Stimulated activated naive CD4-positive, alpha-beta T cell (primary cell): ENCODE measurements around the gene AHCYL1.

Source experiments
- DNase-seq, 6 experiments: peaks; one replicate each; lab custom pipeline; 2025; lab: John Stamatoyannopoulos, UW

AHCYL1 gene

DNA sequence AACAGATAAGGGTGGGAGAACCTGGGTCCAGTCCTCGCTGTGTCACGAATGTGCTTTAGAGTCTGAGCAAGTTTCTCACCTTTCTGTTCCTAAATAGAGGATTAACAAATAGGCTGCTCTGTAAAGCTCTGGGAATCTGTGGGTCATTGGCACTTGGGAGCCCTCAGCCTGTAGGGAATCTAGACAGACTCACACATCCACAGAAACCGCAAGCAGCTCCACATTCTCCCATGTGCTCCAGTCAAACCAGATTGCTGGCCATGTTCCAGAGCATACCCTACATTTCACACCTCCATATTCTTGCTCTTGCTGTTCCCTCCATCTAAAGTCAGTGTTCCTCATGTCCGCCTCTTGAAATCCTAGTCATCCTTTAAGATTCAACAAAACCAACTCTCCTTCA lies 7.8 kb upstream of the AHCYL1 start:
- no peak for DNase-seq

DNA sequence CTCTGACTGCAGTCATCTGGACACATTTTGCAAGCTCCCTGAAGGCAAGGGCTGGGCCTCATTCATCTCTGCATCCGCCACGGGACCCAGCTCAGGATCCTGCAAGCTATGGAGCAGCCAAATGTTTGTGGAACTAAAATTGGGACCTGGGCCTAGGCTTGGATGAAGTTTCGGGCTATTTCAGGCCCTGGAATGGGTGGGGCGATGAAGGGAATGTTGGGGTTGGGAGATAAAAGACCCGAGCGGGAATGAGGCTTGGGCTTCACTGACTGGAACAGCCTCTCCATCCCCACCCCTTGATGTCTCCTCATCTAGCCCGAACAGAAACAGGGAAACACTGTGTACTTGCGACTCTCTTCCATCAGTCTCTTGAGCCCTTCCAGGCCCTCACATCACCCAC lies 7.3 kb upstream of the AHCYL1 start:
- DNase-seq, result no peak

DNA sequence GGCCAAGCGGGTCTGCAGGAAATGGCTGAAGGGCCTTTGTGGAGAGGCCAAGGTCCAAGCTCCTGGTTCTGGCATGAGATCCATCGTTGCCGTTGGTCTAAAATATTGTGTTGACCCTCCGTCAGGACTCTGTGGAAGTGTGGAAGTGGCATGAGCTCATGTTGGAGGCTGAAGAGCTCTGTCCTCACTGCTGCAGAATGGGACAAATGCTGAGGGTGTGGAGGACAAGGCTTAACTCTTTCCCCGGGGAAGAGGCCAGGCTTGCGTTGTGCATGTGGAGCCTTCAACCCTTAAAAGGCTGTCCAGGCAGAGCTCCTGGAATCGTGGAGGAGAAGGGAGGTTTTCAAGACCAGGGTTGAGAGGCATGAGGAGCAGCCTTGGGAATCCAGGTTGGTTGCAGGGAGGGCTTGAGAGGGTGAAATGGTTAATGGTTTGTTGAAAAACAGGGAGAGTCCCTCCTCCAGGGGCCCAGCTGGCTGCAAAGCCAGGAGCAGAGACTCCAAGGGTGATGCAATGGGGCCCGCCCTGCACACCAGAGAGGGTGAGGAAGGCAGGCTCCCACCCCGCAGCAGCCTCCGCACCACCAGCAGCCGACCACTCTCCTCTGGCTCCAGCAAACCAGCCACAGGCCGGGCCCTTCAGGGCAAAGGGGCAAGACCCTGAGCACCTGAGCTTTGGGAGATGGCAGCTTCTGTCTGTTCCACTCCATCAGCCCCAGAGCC lies 6.7 kb upstream of the AHCYL1 start:
- DNase-seq, result no peak

DNA sequence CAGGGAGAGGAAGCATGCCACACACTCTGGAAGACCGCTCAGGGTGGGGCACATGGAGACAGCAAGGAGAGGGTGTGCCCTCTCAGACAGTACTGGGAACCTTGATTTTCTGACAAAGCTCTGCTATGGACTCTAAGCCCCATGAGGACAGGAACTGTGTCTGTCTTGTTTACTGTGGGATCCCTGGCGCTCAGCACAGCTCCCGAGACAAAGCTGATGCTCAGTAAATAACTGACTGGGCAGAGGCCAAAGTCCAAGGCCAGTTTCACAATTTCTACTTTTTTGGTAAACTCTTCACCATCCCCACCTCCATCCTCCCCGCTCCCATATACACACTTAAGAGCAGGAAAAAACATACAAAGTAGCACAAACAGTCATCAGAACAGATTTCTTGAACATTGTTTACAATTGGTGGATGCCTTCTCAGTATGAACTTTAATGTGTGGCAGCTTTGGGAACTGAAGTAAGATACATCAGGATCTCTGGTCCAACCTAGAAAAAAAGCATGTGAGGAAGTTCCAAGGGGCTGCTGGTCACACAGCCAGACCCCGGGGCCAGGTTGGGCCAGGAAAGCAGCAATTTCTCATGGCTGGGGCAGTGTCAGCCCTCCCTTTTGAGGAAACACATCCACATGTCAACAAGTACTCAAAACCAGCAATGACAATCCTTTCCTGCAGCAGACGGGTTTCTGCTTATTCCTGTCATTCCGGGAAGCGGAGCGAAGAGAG lies 5.6 kb upstream of the AHCYL1 start:
- no peak for DNase-seq

DNA sequence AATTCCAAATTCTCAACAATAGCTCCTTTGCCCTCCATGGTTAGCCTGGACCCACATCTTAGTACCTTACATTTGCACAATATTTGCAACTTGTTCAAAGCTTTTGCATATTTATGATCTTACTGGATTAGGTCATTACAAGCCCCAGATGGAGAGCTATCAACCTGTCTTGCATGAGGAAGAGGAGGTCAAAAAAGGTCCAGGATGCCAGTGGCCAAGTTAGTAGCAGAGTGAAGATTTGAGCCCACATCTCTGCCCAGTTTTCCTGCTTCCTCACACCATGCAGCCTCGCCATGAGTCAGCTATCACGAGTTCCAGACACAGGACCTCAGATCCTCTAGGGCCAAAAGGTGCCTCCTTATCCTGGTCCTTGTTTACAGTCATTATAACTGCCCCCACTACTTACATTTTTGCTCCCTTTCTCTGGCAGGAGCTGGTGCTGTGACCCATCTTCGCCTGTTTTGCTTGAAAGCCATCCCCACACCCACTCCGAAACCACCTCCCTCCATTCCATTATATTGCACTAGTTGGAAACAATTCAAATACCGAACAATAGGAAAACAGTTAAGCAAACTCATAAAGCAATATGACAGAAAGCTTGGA lies 5.0 kb upstream of the AHCYL1 start:
- DNase-seq, result no peak

DNA sequence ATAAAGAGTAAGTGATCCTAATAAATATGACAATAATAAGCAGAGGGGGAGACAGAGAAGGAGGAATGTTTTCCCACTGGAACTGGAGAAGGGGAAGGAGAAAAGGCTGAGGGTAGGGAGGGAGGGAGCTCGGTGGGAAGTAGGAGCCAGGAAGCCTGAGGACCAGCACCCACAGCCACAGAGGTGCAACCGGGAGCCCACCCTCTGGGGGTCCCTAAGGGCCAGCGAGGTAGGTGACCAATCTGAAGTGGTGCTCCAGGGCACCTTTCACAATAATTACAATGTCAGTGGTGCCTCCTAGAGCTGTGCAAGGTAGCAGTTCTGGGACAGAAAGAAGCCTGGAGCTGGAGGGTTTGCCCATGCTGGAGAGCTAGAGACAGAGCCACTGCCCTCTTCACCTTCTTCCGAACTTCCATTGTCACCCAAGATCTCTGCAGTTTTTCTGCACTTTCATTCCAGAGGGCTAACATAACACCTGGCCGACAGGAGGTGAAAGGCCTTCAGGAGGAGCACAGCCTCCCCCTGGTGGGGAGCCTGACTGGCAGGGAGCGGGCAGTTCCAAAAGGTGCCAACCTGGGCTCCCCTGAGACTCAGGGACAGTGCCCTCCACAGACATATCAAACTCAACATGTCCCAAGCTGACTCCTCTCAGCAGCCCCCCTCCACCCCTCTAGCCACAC lies 4.1 kb upstream of the AHCYL1 start:
- DNase-seq, result peak in 4 of 6 experiments; percentile 2 to 11 (median 7)

DNA sequence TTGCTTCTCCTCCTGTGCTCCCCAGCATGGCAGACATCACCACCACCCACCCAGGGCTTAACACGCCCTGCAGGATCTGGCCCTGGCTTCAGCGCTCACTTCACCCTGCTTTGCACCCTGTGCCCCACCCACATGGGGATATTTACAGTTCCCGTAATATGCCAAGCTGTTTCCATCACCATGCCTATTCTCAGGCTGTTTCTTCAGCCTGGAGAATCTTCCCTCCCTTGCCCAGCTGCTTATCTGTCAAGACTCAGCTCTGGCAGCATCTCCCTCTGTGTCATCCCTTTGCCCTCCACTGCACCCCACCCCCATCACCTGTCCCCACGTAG lies 3.6 kb upstream of the AHCYL1 start:
- DNase-seq, result no peak

DNA sequence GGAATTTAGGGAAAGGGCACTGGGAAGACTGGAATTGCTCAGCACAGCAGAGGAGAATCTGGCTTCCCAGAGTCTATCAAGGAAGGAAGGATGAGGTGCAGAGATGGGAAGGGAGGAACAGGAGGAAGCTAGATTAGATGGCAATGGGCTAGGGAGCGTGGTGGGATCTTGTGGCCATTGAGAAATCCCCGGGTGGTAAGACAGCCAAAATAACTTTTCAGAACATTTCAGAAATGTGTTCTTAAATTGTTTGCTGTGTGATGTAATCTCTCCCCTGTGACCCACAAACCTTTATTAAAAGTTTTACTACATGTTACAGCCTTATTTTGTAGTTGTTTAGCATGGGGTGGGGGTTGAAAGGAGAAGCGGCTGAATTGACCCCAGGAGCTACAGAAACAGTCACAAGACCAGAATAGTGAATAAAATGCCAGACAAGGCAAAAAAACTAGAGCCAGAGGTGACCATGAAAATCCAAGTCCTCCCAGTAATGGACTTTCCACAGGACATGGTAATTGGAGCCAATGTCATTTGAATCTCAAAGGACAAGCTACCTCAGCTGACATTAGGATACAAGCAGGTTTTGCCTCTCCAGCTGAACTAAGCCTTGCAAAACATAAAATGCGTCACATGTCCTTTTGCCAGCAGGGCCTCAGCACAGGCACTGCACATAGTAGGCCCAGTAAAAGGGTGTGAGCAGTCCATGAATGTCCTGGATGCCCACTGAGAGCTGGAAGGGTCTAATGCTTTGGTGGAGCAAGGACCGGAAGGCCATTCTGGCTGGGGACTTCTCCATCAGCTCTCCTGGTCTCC lies 980 bp upstream of the AHCYL1 start:
- DNase-seq, result no peak

DNA sequence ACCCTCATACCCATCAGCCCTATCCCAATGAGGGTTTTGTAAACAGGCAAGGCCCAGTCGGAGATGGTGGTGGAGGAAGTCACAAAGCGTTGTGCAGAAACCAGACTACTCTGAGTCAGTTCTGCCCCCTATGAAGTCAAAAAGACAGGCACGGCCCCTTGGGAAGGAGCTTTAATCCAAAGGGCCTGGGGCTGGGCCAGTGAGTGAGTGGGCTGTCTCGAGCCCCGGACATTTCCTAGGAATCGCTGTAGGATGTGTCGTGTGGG lies 442 bp upstream of the AHCYL1 start:
- DNase-seq, result no peak

DNA sequence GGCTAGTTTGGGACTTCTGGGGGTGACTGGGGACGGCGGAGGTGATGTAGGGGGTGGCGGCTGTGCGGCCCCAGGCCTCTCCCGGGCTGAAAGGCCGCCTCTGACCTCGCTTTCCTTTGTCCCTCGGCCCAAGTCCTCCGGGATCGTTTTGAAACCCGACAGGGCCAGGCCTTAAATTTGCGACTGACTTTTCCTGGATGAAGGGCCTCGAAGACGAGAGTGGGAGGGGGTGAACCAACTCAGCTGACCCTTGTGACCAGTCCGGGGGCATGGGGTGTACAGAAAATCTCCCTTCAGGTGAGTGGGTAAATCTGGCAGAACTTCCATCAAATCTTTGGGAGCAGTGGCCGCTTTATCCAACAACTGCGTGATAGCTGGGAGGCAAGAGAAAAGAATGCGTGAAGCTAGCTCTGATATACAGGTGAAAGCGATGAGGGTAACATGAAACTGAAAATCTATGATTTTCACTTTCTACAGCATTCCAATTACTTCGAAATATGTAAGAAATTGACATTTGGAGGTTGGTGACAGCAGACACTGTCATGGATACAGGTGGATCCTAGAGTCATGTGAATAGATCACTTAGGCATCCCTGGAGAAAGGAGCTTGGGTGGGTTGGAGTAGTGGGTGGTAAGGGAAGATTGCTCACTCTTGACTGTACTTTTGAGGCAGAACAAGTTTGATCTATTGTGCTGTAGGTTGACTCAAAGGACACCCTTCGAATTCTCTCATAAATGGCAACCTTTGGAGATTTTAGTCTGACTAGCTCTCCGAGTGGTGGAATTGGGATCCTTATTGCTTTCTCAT lies 885 bp downstream of the AHCYL1 start:
- DNase-seq, result peak in 1 of 6 experiments; percentile 33

DNA sequence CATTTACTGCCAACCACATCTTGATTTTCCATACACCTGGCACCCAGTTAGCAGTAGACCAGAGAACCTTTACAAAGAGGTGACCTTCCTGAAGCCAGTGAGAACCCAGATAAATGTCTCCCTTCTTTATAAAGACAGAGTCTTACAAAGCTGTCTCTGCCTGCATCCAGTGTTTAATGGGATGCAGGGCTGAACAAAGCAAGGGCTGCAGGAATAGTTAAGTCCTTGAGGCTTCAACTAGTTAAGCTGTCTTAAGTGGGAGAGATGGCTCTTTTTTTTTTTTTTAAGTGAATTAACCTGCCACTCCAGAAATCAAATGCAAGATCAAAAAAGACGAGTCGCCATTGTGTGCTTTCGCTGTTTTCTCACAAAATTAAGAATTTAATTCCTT lies 1.5 kb downstream of the AHCYL1 start:
- DNase-seq, result no peak

DNA sequence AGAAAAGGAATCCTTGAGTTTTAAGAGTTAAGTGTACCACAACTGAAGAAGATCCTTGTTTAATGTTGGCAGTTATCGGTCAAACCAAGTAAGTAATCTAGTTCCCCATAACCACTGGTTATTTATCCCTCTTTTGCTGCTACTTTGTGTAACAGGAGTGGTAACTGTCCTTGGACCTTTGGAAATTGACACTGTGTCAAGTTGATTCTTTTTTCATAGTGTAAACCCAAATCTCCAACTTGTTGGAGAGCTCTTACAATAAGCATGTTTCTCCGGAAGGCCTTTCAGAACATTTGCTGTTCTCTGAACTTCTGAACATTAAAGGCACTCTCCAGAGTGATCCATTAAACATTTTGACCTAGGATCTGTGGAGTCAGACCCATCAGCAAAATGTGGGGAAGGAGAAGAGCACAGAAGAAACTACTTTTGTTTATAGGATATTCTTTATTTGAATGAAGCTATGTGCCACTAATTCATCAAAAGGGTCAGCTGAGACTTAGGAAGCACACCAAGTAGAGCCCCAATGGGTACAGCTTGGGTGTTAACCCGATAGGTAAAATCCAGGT lies 3.9 kb downstream of the AHCYL1 start:
- DNase-seq, result no peak

DNA sequence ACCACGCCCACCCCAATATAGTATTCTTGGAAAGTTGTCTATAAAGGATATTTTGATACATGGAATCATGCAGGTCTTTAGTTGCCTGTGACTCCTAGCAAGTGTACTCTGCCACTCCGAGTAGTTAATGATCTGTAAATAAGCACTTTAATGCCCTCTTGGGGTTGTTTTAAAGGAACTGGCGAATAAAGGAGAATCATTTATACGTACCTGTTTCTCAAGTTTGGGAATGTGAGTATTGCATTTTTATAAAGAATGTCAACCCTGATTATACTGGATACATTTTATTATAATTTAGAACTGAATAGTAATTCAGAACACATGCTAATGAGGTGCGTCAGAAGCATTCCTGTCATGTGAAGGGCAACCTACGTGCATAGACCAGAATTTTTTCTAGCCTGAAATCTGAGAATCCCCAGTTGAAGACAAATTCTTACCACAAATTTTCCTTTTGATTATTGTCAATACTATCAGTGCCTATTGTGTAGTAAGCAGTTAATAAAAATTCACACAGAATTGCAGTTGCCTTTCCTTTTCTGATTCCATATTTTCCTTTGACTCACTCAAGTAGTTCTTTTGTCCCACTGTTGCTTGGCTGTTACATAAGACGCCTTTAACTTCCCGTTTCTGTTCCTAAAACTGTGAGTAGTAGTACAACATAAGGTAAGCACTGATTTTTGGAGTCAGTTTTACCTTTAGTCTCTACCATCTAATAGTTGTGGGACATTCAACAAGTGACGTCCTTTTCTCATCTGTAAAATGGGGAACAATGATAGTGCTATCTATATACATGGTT lies 5.1 kb downstream of the AHCYL1 start:
- DNase-seq, result no peak

DNA sequence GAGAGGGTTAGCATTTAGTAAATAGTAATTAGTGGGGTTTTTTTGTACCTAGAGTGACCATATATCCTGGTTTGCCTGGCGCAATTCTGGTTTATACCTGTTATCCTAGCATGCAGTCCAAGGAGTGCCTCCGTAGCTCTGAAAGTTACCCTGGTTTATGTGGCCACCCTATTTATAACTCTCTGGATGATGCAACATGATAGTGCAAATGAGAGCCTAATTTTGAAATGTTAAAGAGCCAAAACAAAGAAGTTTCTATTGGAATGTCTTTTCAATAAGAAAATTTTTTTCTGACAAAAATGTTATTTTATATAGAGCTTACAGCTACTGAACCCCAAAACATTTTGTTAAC lies 5.7 kb downstream of the AHCYL1 start:
- no peak for DNase-seq

DNA sequence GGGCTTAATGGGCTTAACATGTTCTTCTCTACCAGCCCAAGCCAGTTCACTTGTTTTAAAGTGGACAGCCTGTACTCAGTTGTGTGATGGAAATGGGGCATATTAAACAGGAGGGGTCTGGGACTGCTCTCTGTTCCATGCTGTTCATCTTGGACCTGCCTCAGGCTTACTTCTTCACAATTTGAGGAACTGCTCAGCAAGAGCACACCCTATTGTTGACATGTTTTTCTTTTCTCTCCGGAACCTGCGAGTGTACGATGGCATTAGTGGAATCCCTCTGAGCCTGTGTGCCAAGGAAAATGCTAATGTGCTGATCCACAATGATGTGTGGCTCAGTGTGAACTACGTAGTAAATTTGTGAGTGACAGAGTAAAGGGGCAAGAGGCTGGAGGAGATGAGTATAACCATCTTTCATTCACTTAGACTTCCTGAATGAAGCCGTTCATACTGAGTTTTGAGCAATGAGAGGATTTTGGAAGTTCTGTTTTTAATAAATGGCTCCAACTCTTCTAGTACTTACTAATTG lies 6.9 kb downstream of the AHCYL1 start:
- no peak for DNase-seq

DNA sequence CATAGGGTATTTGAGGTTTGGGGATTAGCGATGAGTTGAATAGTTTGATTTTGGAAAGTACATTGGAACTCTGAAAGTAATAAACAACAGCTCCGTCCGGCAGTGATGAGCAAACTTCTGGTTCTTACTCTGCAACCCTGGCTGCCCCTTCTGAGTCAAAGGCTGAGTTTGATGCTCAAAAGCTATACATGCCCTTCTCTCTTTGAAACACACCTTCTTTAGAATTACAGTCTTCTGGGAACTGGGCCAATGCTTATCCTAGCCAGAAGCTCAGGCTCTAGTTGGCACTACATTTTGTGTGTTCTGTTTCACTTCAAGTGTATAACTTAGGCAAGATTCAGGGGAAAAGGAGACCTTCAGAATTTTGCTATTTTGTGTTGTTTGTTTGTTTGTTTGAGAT lies 9.3 kb downstream of the AHCYL1 start:
- DNase-seq, result no peak

DNA sequence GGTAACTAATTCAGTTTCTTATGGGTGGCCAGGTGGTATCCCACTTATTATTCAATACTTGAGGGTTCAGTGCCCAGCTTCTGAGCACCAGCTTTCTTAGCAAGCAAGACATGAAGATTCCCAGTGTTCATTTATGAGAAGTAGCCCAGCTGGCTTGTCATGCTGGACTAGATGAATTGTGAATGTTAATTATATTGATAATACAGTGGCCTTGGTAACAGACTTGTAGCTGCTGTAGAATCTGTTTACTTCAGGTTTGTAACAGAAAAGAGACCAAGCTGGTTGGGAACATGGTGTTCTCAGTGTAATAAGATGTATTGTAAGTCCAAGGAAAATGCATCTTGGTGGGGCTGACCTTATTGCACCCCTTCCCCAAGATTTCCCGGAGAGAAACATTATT lies 10.1 kb downstream of the AHCYL1 start:
- no peak for DNase-seq

DNA sequence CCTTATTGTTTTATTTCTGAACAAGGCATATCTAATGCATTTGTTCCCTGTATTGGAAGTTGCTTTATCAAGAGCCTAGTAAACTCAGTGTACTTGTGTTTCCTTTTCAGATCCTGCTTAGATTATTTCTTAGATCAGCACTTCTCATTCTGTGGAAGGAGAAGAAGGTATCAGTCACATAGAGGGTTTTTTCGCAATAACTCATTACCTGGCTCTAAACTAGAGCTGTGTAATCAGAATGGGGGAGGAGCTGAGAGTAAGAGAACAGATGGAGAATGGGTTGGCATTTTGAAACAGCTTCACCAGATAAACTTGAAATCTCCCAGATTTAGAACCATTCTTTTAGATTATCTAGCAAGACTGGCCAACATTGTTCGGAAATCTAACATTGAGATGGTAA lies 11.0 kb downstream of the AHCYL1 start:
- DNase-seq, result no peak

DNA sequence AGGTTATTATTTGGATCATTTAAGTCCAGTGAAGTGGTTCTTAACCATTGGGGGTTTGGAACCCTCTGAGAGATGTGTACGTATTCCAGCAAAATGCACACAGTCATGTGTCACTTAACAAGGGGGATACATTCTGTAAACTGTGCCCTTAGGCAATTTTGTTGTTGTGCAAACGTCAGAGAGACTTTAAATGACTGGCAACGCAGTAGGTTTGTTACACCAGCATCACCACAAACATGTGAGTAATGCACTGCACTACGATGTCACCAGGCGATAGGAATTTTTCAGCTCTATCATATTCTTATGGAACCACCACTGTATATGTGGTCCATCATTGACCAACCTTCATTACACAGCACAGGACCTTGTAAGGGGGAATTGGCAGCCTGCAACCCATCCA lies 11.9 kb downstream of the AHCYL1 start:
- DNase-seq, result no peak

DNA sequence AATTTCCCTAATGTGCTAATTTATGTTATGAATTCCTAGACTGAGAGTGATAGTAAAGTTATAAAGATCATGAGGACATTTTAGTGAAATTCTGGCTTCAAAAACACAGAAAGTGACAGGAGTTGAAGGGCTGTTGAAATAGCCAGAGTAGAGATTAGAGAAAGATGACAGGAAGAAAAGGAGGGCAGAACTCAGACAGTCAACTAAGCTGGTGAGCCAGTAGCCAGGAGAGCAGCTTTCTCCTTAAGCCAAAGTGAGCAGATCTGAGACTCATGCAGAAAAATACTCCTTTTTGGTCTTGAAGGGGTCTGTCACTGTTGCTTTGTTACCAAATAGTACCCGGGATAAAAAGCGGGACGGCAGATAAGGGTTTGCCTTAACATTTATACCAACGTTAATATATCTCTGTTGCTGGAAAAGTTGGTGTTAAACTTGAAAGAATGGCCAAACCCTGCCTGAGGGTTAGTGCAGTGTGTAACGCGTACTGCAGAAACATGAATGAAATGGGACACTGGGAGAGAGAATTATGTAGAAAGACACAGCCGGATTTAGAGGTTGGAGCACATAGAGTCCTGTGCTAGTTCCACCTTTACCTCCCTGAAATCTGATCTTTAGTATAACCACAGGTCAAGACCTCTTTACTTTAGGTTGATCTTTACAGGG lies 12.8 kb downstream of the AHCYL1 start:
- DNase-seq, result no peak
